NCI-H446 (cell line): Measurements from ENCODE around the gene TF.
"Not testable (repeated sequence)": the region's sequence is repeated elsewhere in the genome, so short reads cannot be mapped to it uniquely, and the experiment has no call there.

Experiments
- DNase-seq, 2 experiments: peaks; one replicate each; lab custom pipeline; 2025; lab: John Stamatoyannopoulos, UW

Gene TF

GRCh38 chr3:133765256-133765655 lies 19.1 kb downstream of the TF start:
- no peak for DNase-seq

GRCh38 chr3:133767607-133768006 lies 21.4 kb downstream of the TF start:
- no peak for DNase-seq

GRCh38 chr3:133769536-133769935 lies 23.3 kb downstream of the TF start:
- no peak for DNase-seq

- no peak for DNase-seq
Measured at GRCh38 chr3:133773732-133774131, 27.5 kb downstream of the TF start.

GRCh38 chr3:133775309-133775708 lies 29.1 kb downstream of the TF start:
- no peak for DNase-seq

GRCh38 chr3:133775835-133776234 lies 29.6 kb downstream of the TF start:
- DNase-seq, result no peak

GRCh38 chr3:133776794-133777438 lies 30.7 kb downstream of the TF start:
- no peak for DNase-seq

- no peak for DNase-seq
Measured at GRCh38 chr3:133777807-133778568, 31.8 kb downstream of the TF start.

GRCh38 chr3:133779626-133780203 lies 33.5 kb downstream of the TF start:
- DNase-seq, result no peak

- not testable (repeated sequence) for DNase-seq
Measured at GRCh38 chr3:133780756-133781155, 34.6 kb downstream of the TF start.

GRCh38 chr3:133781570-133781969 lies 35.4 kb downstream of the TF start:
- no peak for DNase-seq

GRCh38 chr3:133782454-133782853 lies 36.3 kb downstream of the TF start:
- DNase-seq, result no peak

GRCh38 chr3:133783762-133784161 lies 37.6 kb downstream of the TF start:
- no peak for DNase-seq

- no peak for DNase-seq
Measured at GRCh38 chr3:133788024-133788423, 41.8 kb downstream of the TF start.

GRCh38 chr3:133792171-133792763 lies 46.1 kb downstream of the TF start:
- no peak for DNase-seq

- DNase-seq, result no peak
Measured at GRCh38 chr3:133797396-133798105, 51.4 kb downstream of the TF start.

GRCh38 chr3:133799794-133800585 lies 53.8 kb downstream of the TF start:
- DNase-seq, result no peak

- no peak for DNase-seq
Measured at GRCh38 chr3:133803469-133803868, 57.3 kb downstream of the TF start.

GRCh38 chr3:133804896-133805295 lies 58.7 kb downstream of the TF start:
- no peak for DNase-seq

GRCh38 chr3:133805384-133805701 lies 59.1 kb downstream of the TF start:
- DNase-seq, result no peak

- peak; percentile 92 to 97 for DNase-seq
Measured at GRCh38 chr3:133805702-133806475, 59.7 kb downstream of the TF start, which contains the start of gene SRPRB. TSS of gene SRPRB (plus strand) at chr3:133805815. CDS start at chr3:133805849, 34 bp downstream.
